Measurements from ENCODE around the gene STXBP3.

- TF ChIP-seq CTCF (conservative IDR thresholded peaks at IDR 0.05 in 1 of 2, IDR thresholded peaks at IDR 0.05 in 1 of 2; ENCODE audit: low read depth in 1 of 2, low read length in 2 of 2), result no peak
- TF ChIP-seq EZH2 (IDR thresholded peaks at IDR 0.05; ENCODE audit: low read length, missing control alignments), result no peak
Measured at GRCh38 chr1:108816049-108816893, 69.8 kb downstream of the STXBP3 start.
